BJ (cell line): ENCODE data around the gene SPAG5. TPM values are rescaled to one million over a fixed set of nuclear protein-coding genes. Genes with fewer than 3 reads are reported as not detected.

Source experiments
- CTCF ChIA-PET: fragments of 350-600 bp; formaldehyde crosslinking; extraction: SDS; loops from one replicate; lab custom pipeline; 2021; ENCODE audit warnings: antibody characterized with exemption, inconsistent platforms; lab: Yijun Ruan, JAX
- POLR2A ChIA-PET: fragments of 300-600 bp; sonication (Branson Sonifier 250); formaldehyde crosslinking; extraction: SDS; loops from one replicate; lab custom pipeline; 2021; ENCODE audit warnings: antibody characterized with exemption; lab: Charles Lee
- DNase-seq: peaks from one replicate; pipeline ENCODE4 v3.0.0-alpha.2; 2011; ENCODE audit warnings: low read depth
- H3K27me3 ChIP-seq: 2 replicates; pipeline ENCODE4 v1.6.0; 2011; ENCODE audit warnings: low read length; ENCODE audit not compliant: control insufficient read depth, insufficient read depth
- H3K36me3 ChIP-seq: 2 replicates; pipeline ENCODE4 v1.5.1; 2011; ENCODE audit warnings: low read length; ENCODE audit not compliant: control insufficient read depth, insufficient read depth
- H3K4me3 ChIP-seq: 2 replicates; pipeline ENCODE4 v1.5.1; 2011; ENCODE audit warnings: low read depth, mild to moderate bottlenecking, control low read depth, low read length
- polyA plus RNA-seq: library from polyadenylated mRNA; depleted of rRNA; stranded (reverse); fragments of >200 nt; gene quantifications from 2 replicates; pipeline ENCODE4 v1.2.3, GENCODE V29; 2011
- TF ChIP-seq, protein P1 (sequence below): IDR thresholded peaks from 2 replicates; pipeline ENCODE4 v1.5.1; 2011; ENCODE audit warnings: low read depth, mild to moderate bottlenecking, control low read depth, inconsistent platforms, low read length, moderate library complexity; ENCODE audit not compliant: insufficient read depth

The SPAG5 gene
- polyA plus RNA-seq, 1 experiment: 41.3 TPM

GRCh38 chr17:28533091-28533807, 65.6 kb downstream of the SPAG5 start:
- POLR2A ChIA-PET: no interaction called here
- no peak for DNase-seq
- no peaks in the 10 kb centered on the region for H3K36me3 ChIP-seq
- TF ChIP-seq, protein P1, sequence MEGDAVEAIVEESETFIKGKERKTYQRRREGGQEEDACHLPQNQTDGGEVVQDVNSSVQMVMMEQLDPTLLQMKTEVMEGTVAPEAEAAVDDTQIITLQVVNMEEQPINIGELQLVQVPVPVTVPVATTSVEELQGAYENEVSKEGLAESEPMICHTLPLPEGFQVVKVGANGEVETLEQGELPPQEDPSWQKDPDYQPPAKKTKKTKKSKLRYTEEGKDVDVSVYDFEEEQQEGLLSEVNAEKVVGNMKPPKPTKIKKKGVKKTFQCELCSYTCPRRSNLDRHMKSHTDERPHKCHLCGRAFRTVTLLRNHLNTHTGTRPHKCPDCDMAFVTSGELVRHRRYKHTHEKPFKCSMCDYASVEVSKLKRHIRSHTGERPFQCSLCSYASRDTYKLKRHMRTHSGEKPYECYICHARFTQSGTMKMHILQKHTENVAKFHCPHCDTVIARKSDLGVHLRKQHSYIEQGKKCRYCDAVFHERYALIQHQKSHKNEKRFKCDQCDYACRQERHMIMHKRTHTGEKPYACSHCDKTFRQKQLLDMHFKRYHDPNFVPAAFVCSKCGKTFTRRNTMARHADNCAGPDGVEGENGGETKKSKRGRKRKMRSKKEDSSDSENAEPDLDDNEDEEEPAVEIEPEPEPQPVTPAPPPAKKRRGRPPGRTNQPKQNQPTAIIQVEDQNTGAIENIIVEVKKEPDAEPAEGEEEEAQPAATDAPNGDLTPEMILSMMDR: no peak
- no peak overlapping the region for H3K4me3 ChIP-seq
- peaks cover 2% of the 10 kb centered on the region for H3K27me3 ChIP-seq
- CTCF ChIA-PET: interaction anchor here (0.6 to 2.2 kb wide), 2 partner anchors 14 to 21 kb away, joined by 3 to 6 read pairs; no protein-coding TSS in a partner anchor

GRCh38 chr17:28532050-28532960, 66.5 kb downstream of the SPAG5 start:
- H3K27me3 ChIP-seq: peaks cover 2% of the 10 kb centered on the region; the same call in 1 of the 2 replicates
- ChIA-PET CTCF (interaction anchor here (1.8 to 2.2 kb wide), 3 partner anchors 8 to 37 kb away, joined by 6 read pairs; no protein-coding TSS in a partner anchor), POLR2A (no interaction called here)
- H3K36me3 ChIP-seq: no peaks in the 10 kb centered on the region
- TF ChIP-seq, protein P1: no peak
- no peak overlapping the region for H3K4me3 ChIP-seq
- DNase-seq: no peak

DNA sequence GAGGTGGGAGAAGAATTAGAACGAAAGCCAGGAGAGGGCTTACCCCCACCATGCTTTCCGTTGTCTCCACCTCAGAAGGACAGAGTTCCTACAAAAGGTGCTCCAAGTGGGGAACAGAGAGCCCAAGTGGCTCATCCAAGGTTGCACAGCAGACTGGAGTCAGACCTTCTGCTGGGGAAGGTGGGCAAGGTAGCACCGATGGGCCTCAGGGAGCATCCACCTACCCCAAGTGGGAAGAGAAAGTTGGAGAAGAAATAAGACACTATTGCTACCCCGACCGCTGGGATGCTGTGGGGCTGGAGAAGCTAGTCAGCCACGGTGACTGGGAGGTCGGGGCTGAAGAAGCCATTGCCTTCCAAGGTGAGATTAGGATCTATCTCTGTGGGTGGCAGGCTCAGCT, 67.9 kb downstream of the SPAG5 start:
- TF ChIP-seq, protein P1: no peak
- H3K27me3 ChIP-seq: peaks cover 2% of the 10 kb centered on the region; the same call in 1 of the 2 replicates
- POLR2A ChIA-PET: no interaction called here
- H3K4me3 ChIP-seq: no peak overlapping the region
- no peaks in the 10 kb centered on the region for H3K36me3 ChIP-seq
- no peak for DNase-seq
- CTCF ChIA-PET: interaction anchor here (1.8 to 2.1 kb wide), 2 partner anchors 9 to 35 kb away, joined by 6 read pairs; no protein-coding TSS in a partner anchor

DNA sequence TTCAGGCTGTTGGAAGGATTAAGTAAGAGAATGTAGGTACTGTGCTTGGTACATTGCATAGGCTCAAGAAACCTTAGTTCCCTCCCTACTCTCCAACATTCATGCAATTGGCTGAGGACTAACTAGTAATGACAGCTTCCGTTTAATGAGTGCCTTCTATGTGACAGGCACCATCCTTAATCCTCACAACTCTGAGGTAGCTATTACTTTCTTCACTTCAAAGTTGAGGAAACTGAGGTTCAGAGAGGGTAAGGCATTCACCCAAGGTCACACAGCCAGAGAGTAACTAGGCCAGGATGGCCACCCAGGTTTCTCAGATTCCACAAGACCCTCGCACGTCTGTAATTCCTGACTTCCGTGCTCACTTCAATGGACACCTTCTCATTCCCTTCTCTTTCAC, 68.6 kb downstream of the SPAG5 start:
- Histone ChIP-seq H3K36me3 (no peaks in the 10 kb centered on the region), H3K4me3 (no peak overlapping the region), H3K27me3 (peaks cover 2% of the 10 kb centered on the region; the same call in 1 of the 2 replicates)
- TF ChIP-seq, protein P1: no peak
- no peak for DNase-seq
- ChIA-PET CTCF (interaction anchor here (1.0 to 4.1 kb wide), 2 partner anchors 10 to 17 kb away, joined by 4 to 19 read pairs; no protein-coding TSS in a partner anchor), POLR2A (no interaction called here)
